Peyer's patch (tissue), 4 donors: ENCODE measurements around the gene AMPD3. TPM values are rescaled to one million over a fixed set of nuclear protein-coding genes. Genes with fewer than 3 reads are reported as not detected.

ENCODE experiments used
- DNase-seq, 3 donors: peaks; one replicate each; pipeline ENCODE4 v3.0.0-alpha.2; 2017 to 2019
- H3K27ac ChIP-seq, 4 donors: fragments of 200-600 bp; sonication (generic); one replicate each; pipeline ENCODE4 v1.5.1; 2016 to 2019
- H3K27me3 ChIP-seq, 2 donors: fragments of 200-600 bp; sonication (generic); one replicate each; pipeline ENCODE4 v1.5.1; 2019
- H3K36me3 ChIP-seq, 3 donors: fragments of 200-600 bp; sonication (generic); one replicate each; pipeline ENCODE4 v1.5.1; 2016 to 2019
- H3K4me1 ChIP-seq, 4 donors: fragments of 200-600 bp; sonication (generic); one replicate each; pipeline ENCODE4 v1.5.1; 2016 to 2019
- H3K4me3 ChIP-seq, 4 donors: fragments of 200-600 bp; sonication (generic); 1 replicate in 3 of 4; 2 replicates in 1 of 4; pipeline ENCODE4 v1.5.1; 2016 to 2019; ENCODE audit warnings: mild to moderate bottlenecking in 1 of 4
- H3K9me3 ChIP-seq, 4 donors: fragments of 200-600 bp; sonication (generic); one replicate each; pipeline ENCODE4 v1.5.1; 2016 to 2019; ENCODE audit warnings: mild to moderate bottlenecking in 1 of 4
- POLR2A ChIP-seq, 2 donors: fragments of 450-650 bp; IDR thresholded peaks; one replicate each; pipeline ENCODE4 v1.5.1; 2017; ENCODE audit warnings: antibody characterized with exemption in 2 of 2, mild to moderate bottlenecking in 2 of 2, moderate library complexity in 2 of 2
- total RNA-seq, 4 donors: library from RNA; depleted of rRNA; stranded (reverse); fragments of >200 nt; gene quantifications; one replicate each; pipeline ENCODE4 v1.1.0, GENCODE V29; 2016
- TF ChIP-seq, protein P1 (sequence below), 6 experiments: fragments of 450-650 bp in 4 of 6; fragments of 200-600 bp in 2 of 6; sonication (generic) in 1 of 6; IDR thresholded peaks; one replicate each; pipeline ENCODE4 v1.5.1; 2017 to 2019; ENCODE audit warnings: antibody characterized with exemption in 6 of 6, mild to moderate bottlenecking in 3 of 6, moderate library complexity in 1 of 6

The AMPD3 gene
- total RNA-seq, 4 donors from 2014 or later, result 12.4 to 28.9 (median 17.6) TPM

DNA sequence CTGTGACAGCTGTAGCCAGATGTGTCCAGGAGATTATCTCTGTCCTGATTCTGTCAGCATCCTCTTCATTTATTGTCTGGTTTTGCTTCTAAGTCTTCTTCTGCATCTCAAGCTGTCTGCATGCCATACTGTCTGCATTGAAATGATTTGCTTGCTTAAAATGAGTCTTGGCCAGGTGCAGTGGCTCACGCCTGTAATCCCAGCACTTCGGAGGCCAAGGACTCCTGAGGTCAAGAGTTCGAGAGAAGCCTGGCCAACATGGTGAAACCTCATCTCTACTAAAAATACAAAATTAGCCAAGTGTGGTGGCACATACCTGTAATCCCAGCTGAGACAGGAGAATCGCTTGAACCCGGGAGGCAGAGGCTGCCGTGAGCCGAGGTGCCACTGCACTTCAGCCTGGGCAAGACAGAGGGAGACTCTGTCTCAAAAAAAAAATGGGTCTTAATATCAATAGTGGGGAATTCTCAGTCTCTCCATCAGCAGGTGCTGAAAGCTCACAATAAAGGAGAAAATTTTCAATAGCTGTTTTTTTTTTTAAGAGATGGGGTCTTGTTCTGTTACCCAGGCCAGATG lies 39.2 kb upstream of the AMPD3 start:
- H3K36me3 ChIP-seq, result no peaks in the 10 kb centered on the region
- H3K27me3 ChIP-seq, result no peaks in the 10 kb centered on the region
- TF ChIP-seq, protein P1, sequence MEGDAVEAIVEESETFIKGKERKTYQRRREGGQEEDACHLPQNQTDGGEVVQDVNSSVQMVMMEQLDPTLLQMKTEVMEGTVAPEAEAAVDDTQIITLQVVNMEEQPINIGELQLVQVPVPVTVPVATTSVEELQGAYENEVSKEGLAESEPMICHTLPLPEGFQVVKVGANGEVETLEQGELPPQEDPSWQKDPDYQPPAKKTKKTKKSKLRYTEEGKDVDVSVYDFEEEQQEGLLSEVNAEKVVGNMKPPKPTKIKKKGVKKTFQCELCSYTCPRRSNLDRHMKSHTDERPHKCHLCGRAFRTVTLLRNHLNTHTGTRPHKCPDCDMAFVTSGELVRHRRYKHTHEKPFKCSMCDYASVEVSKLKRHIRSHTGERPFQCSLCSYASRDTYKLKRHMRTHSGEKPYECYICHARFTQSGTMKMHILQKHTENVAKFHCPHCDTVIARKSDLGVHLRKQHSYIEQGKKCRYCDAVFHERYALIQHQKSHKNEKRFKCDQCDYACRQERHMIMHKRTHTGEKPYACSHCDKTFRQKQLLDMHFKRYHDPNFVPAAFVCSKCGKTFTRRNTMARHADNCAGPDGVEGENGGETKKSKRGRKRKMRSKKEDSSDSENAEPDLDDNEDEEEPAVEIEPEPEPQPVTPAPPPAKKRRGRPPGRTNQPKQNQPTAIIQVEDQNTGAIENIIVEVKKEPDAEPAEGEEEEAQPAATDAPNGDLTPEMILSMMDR (IDR thresholded peaks at IDR 0.05), result peak in 1 of 6 experiments; percentile 16
- TF ChIP-seq POLR2A (IDR thresholded peaks at IDR 0.05), result no peak
- peak overlapping the region in 3 of 4 donors; percentile 29 to 80 (median 63) for H3K27ac ChIP-seq
- peaks cover 0 to 8% (median 4%) of the 10 kb centered on the region in 4 donors for H3K4me1 ChIP-seq
- DNase-seq, result no peak
- H3K4me3 ChIP-seq, result no peak overlapping the region
- H3K9me3 ChIP-seq, result no peaks in the 10 kb centered on the region

GRCh38 chr11:10418259-10418949 lies 36.7 kb upstream of the AMPD3 start:
- Histone ChIP-seq H3K27me3 (no peaks in the 10 kb centered on the region), H3K9me3 (no peaks in the 10 kb centered on the region), H3K4me1 (peaks cover 0 to 8% (median 4%) of the 10 kb centered on the region in 4 donors), H3K36me3 (no peaks in the 10 kb centered on the region), H3K27ac (no peak overlapping the region), H3K4me3 (no peak overlapping the region)
- no peak for TF ChIP-seq POLR2A (IDR thresholded peaks at IDR 0.05)
- TF ChIP-seq, protein P1 (IDR thresholded peaks at IDR 0.05), result no peak
- DNase-seq, result no peak

DNA sequence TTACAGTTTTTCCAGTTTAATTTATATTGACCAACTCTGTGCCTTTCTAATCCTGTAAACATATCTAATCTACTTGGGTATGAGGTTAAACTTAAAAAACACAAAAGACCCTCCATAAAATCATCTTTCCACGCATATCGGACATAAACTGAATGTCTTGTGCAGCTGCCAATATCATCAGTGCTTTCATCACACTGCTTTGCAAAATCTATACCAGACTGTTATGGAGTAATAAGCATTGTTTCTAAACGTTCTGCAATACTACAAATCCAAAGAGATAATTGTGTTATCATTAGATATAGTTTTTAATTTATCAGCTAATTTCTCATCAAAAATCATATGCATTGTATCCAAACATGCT lies 36.1 kb upstream of the AMPD3 start:
- DNase-seq, result no peak
- no peaks in the 10 kb centered on the region for H3K36me3 ChIP-seq
- TF ChIP-seq, protein P1 (IDR thresholded peaks at IDR 0.05), result no peak
- no peak for TF ChIP-seq POLR2A (IDR thresholded peaks at IDR 0.05)

GRCh38 chr11:10426475-10426874 lies 28.6 kb upstream of the AMPD3 start:
- no peak overlapping the region for H3K27ac ChIP-seq
- TF ChIP-seq, protein P1 (IDR thresholded peaks at IDR 0.05), result no peak
- no peak for TF ChIP-seq POLR2A (IDR thresholded peaks at IDR 0.05)
- no peak overlapping the region for H3K4me3 ChIP-seq
- no peaks in the 10 kb centered on the region for H3K4me1 ChIP-seq
- H3K27me3 ChIP-seq, result peaks cover 0 to 3% of the 10 kb centered on the region in 2 donors
- no peak for DNase-seq
- no peaks in the 10 kb centered on the region for H3K36me3 ChIP-seq
- H3K9me3 ChIP-seq, result no peaks in the 10 kb centered on the region

More for the DNA sequence above, 36.1 kb upstream of the AMPD3 start:
- no peak overlapping the region for H3K4me3 ChIP-seq
- H3K27ac ChIP-seq, result no peak overlapping the region
- H3K4me1 ChIP-seq, result peaks cover 0 to 8% (median 4%) of the 10 kb centered on the region in 4 donors
- H3K9me3 ChIP-seq, result no peaks in the 10 kb centered on the region
- H3K27me3 ChIP-seq, result no peaks in the 10 kb centered on the region

- TF ChIP-seq, protein P1 (IDR thresholded peaks at IDR 0.05), result no peak
- TF ChIP-seq POLR2A (IDR thresholded peaks at IDR 0.05), result no peak
- DNase-seq, result no peak
- H3K4me3 ChIP-seq, result no peak overlapping the region
- H3K27me3 ChIP-seq, result peaks cover 0 to 3% of the 10 kb centered on the region in 2 donors
- no peaks in the 10 kb centered on the region for H3K36me3 ChIP-seq
- no peaks in the 10 kb centered on the region for H3K4me1 ChIP-seq
- H3K9me3 ChIP-seq, result no peaks in the 10 kb centered on the region
- H3K27ac ChIP-seq, result no peak overlapping the region
These were observed 26.6 kb upstream of the AMPD3 start for GRCh38 chr11:10428453-10428852.
